GM12873 (cell line): Measurements from ENCODE around the gene BASP1.

ENCODE experiments used
- CTCF ChIP-seq: IDR thresholded peaks from 2 replicates; pipeline ENCODE4 v1.5.1; 2012; ENCODE audit warnings: low read depth, mild to moderate bottlenecking, moderate library complexity, low read length, control low read depth; ENCODE audit not compliant: insufficient read depth; ENCODE audit errors: missing control alignments

The BASP1 gene

DNA sequence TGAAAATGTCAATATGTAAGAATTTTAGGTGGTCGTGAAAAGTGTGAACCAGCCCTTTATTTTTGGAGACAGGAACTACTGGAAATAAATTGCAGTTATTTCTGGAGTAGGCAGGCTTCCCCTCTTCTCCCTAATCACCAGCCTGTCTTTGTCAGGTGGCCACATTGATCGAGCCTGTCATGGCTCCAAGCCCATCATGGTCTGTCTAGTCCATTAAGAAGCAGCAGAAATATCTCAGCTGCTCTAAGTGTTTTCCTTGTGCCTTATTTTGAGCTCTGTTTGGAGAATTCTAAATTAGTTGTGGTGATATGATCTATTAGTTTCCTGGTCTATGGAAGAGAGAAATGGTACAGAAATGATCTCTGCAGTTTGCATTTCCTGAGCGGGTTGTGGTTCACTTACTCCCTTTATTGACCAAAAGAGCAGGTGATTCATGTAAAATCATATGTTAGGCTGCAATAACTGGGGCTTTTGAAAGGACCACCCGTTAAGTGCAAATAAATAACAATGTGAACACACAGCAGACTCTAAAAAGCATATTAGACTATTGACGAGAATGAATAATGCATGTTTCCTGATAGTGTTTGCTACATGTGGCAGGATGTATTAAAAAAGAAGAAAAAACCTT lies 42.3 kb downstream of the BASP1 start:
- TF ChIP-seq CTCF = no peak

DNA sequence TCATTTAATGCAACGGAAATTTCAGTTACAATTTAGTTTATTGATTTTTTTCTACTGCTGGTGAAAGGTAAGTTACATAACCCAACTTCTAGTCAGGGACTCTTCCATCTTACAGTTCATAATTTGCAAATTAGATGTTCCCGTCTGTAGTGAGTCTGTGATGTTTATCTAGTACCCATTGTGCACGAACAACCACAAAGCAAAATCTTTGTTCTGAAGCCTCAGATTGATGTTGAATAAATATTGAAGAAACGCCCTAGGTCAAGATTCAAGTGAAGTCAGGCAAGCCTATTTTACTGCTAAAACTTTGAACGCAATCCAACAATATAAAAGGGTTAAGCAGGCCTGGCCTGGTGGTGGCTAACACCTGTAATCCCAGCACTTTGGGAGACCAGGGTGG lies 43.1 kb downstream of the BASP1 start:
- no peak for TF ChIP-seq CTCF

GRCh38 chr5:17261075-17261474 lies 43.6 kb downstream of the BASP1 start:
- no peak for TF ChIP-seq CTCF

DNA sequence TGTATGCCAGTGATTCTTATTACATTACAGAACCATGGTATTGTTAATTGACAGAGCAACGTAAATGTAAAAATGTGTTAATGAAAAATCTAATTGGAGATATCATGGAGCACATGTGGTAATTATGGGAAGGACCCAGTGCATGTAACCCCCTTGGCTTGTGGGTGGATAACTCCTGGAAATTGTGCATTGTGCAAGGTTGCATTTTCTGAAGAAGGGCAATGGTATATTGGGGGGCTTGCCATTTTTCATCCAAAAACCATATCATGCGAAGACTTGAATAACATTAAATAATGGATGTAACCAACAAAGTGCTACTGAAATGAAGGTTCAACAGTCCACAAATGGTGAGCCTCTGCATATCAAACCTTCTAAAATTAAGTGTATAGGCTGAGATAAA lies 47.6 kb downstream of the BASP1 start:
- no peak for TF ChIP-seq CTCF

GRCh38 chr5:17267106-17267505 lies 49.7 kb downstream of the BASP1 start:
- no peak for TF ChIP-seq CTCF

- TF ChIP-seq CTCF = no peak
Measured at GRCh38 chr5:17269201-17269600, 51.8 kb downstream of the BASP1 start.

DNA sequence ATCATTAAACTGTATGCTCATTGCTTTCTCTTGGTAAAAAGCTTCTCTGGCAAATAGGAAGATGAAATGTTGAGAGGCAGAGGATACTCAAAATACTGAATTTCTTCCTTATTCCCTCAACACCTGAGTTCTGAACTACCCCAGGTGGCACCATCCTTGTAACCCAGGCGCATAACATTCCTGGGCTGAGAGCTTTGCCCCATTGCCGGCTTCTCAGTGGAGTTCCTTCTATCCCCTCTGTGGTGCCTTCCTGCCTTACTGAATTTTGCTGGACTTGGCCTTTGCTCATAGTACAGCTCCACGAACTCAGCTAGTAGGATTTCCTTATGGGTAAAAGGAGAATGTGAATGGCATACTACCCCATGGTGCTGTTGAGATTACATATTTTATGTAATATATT lies 54.7 kb downstream of the BASP1 start:
- no peak for TF ChIP-seq CTCF
